HG02840 (cell line): ENCODE results near the gene UFSP2.

Experiments
- ATAC-seq: cut with Tn5 transposase; IDR thresholded peaks from one replicate; pipeline ENCODE4 v1.9.1; 2021; ENCODE audit warnings: mild to moderate bottlenecking, moderate library complexity, moderate number of reproducible peaks; ENCODE audit not compliant: unreplicated experiment, low FRiP score

UFSP2 gene, protein sequence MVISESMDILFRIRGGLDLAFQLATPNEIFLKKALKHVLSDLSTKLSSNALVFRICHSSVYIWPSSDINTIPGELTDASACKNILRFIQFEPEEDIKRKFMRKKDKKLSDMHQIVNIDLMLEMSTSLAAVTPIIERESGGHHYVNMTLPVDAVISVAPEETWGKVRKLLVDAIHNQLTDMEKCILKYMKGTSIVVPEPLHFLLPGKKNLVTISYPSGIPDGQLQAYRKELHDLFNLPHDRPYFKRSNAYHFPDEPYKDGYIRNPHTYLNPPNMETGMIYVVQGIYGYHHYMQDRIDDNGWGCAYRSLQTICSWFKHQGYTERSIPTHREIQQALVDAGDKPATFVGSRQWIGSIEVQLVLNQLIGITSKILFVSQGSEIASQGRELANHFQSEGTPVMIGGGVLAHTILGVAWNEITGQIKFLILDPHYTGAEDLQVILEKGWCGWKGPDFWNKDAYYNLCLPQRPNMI

DNA sequence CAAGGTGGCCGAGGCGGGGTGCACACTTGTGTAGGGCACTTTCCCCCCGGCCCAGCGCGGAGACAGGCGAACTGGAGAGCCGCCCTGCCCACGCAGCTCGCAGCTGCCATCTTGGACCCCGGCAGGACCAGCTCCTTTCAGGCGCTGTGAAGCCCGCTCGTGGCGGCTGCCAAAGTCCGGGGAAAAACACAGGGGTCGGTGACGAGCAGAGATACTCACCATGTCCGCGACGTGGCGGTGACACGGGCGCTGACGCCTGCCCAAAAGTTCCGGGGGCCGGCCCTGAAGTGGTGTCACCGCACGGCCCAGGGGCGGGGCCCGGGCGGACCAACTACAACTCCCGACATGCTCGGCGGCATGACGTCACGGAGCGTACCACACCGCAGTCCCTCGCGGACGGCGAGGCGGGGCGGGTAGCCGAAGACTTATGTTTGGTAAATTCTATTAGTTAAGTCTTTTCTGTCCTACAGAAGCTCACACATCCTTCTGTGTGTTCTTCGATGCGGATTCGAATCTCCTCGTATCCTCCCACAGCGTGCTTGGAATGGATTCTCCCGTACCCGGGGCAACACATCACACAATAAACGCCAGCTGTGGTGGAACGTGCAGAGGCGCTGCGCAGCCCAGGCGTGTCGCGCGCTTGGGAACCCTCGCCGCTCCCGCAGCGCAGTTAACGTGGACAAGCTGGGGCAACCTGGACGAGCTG is at the start of gene UFSP2:
Gene UFSP2, minus strand, starts transcription at position 318 of the 706 bp plus-strand sequence. Its CDS starts 96 bp downstream, at position 222.
- peak; percentile 98 for ATAC-seq

DNA sequence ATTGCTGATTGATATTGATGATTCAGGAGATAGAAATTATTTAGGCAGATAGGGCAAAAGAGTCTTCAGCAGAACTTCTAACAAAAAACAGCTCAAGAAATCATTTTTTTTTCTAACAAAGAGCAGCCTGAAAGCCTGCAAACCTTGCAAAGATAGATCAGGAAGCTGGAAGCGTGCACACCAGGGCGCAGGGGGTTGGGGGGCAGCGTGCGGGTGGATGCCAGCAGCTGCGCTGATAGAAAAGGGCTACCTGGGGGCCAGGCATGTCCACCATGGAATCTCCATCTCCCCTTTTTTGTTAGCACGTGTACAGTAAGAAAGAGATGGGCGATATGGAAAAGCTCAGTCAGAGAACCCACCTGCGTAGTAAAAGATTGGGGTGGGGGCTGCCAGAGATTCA is 47.5 kb upstream of the UFSP2 start:
- no peak for ATAC-seq

DNA sequence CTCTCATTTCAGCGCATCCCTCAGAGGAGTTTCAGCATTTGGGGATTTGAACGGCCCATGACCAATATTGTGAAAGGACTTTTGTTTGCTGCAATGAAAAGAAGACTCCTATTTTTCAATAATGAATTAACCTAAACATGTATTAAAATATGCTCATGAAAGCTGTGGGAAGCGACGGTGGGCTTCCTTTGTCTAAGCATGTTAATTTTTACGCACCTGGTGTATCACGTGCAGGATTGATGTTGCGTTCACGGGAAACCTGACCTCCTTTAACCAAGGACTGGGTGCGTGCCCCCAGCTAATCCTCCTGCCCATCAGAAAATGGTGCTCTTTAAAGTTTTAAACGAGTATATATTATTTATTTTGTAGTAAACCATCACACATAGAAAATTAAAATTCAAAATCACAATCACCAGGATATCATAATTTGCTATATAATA is 46.4 kb upstream of the UFSP2 start:
- ATAC-seq: no peak

DNA sequence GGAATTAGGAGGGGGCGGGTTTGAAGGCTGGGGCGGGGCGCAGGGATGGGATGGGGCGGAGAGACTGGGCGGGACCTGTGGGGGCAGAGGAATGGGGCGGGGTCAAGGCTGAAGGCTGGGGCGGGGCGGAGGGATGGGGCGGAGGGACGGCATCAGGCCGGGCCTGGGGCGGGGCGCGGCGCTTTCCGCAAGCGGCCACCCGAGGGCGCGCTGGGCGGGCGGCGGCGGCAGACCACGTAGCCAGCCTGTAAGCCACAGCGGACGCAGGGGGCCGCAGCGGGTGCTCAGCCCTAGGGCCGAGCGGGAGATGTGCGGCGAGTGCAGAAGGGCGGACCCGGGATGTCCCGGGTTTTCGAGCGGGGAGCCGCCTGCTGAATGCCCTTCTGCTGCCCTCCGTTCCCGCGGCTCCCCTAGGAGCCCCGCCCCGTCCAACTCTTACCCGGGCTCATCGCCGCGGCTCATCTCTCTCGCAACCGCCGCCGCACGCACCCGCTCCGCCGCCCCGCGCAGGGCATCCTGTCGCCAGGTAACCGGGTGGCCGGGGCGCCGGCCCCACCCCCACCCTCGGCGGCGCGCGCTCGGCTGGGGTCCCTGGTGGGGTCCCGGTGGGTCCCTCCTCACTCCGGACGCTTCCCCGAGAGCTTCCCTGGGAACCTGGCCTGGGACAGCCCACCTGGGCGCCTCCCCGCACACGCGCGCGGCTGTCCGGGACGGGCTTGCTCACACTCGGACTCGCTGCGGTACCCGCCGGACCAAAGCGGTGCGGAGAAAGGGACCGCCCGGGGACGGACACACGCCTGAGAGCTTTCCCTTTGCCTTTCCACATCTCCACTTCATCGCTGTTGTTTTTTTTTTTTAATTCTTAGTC is 45.7 kb upstream of the UFSP2 start, which contains the start of gene CCDC110:
Gene CCDC110, minus strand, starts transcription at position 499 of the 868 bp plus-strand sequence. Its CDS starts 50 bp downstream, at position 449.
- ATAC-seq: peak; percentile 86

DNA sequence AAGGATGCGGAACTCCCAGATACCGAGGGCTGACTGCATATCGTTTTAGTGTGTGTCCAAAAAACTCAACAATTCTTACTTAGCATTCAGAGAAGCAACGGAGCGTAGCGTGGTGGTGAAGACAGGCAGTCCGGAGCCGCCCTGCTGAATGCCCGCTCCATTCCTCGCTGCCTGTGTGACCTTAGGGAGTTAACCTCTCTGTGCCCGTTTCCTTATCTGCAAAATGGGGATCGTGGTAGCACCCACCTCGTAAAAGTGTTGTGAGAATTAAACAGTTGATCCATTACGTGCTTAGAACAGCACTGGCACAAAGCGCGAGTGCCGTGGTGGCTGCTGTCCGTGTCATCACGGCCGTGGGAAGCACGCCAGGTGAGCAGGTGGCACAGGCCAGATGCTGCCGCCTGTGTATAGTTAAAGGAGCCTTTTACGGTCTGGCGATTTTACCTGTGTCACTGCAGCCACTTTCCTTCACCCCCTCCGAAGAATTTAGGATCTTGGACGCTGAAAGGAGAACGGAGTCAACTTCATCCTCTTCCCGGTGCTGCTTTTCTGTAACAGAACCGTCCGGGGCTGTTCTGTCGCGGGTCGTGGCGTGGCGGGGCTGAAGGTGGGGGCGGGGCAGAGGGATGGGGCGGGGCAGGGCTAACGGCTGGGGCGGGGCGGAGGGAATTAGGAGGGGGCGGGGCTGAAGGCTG is 44.9 kb upstream of the UFSP2 start:
- no peak for ATAC-seq

DNA sequence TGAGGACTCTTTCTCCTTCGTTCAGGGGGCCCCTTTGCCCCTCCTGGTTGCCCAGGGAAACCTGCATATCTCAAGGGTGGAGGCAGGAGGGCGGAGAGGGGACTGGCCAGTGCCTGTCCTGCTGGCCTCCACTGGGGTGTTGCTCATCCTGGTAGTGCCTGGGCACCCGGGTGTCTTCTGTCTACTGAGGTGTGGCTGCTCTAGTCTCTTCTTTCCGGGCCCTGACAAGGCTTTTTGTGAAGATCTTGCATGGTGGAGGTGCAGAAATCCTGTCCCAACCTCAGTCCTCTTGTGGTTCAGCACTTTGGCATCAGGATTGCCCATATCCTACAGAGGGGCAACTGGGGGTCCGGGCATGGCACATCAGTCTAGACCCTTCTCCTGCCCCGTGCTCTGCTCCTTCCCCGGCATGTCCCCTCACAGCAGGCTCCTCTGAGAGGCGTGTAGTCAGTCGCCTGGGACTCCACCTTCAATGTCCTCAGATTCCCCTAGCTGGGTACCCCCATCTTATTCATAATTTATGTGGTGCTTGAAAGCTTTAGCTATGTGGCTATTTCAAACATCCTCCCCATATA is 43.9 kb upstream of the UFSP2 start:
- ATAC-seq: no peak

DNA sequence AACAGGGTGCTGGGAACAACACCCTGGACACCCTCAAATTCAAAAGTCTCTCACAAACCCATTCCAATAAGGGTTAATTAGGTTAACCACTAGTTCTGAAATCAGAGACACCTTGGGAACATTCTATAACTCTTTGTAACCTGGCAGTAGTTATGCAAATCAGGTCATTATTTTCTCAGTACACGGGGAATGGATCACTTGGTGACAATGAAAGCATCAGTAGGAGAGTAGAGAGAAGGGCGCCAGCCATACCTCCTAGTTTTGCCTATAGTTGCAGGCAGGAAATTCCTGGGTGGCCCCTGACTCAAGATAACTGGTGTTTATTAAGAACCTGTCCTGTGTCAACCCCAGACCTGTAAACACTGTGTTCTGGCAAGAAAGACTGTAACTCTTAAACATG is 43.2 kb upstream of the UFSP2 start:
- no peak for ATAC-seq

DNA sequence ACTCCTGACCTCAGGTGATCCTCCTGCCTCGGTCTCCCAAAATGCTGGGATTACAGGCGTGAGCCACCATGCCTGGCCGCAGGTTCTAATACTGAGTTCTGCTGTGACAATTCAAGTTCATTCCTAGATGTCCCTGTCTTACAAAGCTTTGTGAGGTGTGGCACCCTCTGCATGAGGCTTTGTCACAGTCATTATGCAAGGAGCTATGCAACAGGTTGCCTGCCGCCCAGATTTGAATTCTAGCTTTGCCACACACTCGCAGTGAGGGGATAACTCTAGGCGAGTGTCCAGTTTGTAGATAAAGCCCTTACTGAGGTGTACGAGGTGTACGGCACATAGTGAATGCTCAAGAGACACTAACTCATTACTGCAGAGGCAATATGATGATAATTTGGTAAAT is 42.2 kb upstream of the UFSP2 start:
- ATAC-seq: no peak

DNA sequence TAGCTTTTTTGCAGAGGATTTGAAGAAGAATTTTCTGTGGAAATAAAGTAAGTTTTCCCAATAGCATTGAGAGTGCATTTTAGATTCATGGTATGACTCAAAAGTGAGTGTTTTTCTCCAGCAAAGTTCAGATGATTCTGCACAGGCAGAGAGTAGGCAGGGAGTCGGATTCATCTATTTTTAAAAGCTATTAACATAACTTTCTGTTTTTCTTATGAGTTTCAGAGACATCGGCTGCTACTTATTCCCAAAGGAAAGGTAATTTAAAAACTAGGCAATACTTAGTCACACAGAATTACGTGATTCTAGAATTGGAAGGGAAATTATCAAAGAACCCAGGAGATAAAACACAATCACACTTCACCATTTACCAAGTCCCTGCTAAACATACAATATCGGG is 41.3 kb upstream of the UFSP2 start:
- no peak for ATAC-seq

DNA sequence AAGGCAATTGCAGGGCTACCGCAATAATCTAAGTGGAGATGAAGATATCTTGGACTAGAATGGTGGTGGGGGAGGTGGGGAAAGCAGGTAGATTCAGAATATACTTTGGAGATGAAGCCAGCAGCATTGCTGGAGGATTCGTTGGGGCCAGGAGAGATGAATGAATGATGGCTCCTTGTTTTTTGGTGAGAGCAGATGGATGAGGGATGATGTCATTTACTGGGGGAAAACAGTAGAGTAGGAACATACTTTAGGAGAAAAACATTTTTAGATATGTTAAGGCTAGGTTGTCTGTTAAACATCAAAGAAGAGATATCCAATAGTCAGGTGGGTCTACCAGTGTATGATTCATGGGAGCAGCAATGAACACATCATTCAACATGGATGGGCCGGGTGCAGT is 39.9 kb upstream of the UFSP2 start:
- no peak for ATAC-seq

DNA sequence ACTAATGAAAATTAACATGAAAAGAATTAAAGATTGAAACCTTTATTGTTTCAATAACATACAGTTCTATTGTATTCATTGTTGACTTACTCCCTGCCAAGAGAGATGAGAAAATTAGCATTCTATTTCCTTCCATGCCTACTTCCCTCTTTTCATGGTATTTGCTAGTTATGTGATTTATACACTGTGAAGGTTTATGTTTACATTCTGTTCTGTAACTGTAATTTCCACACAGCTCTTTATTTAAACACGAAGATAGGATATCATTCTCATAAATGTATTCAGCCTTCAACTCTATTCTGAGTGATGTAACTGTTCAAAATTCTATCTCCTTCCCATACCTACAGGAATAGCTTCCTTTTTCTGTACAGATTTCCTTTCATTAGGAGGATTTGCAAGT is 39.1 kb upstream of the UFSP2 start:
- no peak for ATAC-seq

DNA sequence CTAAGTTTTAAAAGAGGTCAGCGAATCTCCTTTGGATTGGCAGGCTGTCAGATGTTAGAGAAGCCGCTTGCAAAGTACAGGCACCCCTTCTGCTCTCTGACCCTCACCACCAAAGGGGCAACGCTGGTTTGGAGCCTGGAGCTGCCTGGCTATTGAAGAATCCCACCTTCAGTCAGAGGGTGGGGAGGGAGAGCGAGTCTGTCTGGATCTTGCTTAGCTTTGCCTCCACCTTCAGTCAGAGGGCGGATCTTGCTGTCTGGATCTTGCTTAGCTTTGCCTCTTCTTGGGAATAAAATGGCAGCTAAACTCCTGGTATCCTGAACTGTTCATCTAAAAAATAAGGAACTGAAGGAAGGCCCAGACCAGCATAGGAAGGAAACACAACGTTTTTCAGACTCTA is 38.4 kb upstream of the UFSP2 start:
- ATAC-seq: no peak

DNA sequence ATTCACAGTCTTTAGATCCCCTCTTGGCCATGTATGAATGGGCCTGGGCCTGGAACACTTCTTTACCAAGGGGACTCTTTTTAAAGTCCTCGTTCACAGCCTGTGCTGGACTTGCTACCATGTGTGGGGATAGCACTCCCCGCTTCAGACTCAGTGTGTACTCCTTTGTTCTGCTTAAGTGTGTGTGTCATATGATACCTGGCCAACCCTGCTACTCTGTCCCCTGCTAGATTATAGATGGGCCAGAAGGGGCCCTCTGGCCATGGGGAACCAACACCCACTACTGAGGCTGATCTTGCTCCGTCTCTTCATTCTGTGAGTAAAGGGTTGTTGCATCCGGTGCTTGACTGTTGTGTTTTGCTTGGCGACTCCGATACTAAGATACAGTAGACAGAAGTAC is 37.8 kb upstream of the UFSP2 start:
- no peak for ATAC-seq

DNA sequence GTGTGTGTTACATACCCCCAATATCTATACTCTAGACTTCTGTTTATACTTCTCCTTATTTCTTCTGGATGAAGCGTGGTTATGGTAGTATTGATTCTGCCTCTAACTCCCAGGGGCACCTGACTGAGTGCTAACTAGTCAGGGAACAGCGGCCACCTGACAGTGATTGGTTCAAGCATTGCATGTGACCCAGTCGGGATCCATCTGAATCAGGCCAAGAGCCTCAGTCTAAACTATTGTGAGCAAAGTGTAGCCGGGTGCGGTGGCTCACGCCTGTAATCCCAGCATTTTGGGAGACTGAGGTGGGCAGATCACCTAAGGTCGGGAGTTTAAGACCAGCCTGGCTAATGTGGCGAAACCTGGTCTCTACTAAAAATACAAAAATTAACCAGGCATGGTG is 35.8 kb upstream of the UFSP2 start:
- ATAC-seq: no peak

DNA sequence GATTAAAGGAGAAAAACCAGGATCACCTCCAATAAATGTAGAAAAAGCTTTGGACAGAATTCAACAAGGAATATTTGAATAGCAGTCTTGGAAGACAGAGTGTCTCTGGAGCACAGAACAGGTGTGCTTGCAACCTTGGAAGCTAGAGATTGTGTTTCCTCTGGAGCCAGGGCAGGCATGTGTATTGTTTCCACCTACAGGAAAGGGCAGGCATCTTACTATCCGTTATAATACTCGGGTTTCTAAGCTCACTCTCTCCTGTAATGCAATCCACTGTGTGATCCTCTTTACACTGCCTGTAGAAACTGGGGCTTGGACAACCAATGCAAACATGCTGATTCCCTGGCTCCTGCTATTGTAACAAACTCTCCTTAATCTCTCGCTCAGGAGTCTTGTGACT is 31.4 kb upstream of the UFSP2 start:
- ATAC-seq: no peak

DNA sequence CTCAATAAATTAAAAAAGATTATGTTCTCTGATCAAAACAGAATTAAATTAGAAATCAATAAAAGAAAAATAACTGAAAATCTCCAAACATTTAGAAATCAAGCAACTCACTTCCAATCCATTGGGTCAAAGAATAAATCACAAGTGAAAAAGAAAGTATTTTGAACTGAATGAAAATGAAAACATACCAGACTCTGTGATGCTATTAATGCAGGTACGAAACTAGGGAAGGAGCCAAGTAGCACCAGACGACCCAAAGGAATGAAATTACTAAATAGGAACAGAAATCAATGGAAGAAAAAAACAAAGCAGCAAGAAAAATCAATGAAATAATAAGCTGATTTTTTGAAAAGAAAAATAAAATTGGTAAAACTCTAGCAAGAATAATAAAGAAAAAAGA is 30.4 kb upstream of the UFSP2 start:
- ATAC-seq: no peak

DNA sequence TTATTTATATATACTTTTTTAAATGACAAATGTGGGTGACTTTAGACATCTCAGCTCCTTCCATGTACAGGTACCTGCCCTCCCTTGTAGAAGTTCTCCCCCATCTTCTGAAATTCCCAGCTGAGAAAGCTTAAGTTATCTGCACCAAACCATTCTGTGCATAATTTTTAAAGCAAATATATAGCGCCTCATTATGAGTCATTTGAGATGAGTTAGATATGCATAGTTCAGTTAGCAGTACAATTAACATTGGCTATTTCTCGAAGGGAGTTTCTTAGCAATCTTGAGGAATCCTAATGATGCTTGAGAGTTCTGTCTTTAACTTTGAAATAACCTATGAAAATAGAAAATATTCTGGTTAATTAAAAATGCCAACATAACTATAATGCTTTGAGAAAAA is 19.4 kb upstream of the UFSP2 start:
- ATAC-seq: no peak

DNA sequence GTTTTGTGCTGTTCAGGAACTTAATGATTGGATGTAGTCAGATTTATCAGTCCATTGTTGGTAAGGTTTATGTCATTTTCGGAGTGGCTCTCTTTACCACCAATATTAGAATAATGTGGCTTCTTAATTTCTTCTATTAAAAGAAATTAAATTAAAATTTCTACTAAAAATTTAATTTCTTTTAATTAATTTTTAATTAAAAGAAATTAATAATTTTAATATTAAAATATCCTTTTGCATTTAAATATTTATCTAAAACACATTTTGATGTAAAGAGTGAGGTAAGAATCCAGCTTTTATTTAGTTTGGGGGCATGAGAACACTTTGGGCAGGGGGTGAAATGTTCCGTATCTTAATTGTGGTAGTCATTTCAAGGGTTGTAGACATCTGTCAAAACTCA is 15.7 kb upstream of the UFSP2 start:
- no peak for ATAC-seq

DNA sequence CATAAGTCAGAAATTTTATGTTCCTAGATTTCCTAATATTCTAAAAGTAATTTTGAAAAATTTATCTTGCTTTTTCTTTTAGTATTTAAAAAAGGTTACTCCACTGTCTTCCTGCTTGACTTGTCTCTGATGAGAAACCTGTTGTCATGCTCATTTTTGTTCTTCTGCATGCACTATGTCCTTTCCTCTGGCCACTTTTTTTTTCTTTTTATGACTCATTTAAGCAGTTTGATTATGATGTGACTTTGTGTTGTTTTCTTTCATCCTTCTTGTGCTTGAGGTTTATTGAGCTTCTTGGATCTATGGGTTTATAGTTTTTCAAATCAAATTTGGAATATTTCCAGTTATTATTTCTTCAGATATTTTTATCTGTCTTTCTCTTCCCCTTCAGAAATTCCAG is 12.0 kb upstream of the UFSP2 start:
- no peak for ATAC-seq

DNA sequence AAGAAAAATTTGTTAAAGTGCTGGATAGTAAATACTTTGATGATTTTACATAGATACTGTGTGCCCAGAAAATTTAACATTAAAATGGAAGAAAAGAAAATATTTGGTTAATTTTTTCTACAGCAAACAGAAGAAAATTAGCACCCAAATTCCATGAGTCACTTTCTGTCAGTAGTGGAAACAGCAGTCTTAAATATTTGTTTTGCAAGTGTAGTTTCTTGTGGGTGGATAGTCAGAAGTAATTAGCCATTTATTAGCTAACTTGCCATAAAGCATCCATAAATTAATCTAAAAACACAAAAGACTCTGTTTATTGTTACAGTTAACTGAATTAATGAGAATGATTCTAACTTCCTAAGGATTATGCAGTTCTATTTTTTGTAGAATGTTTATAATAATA is 9.7 kb upstream of the UFSP2 start:
- no peak for ATAC-seq
